Ramos (cell line): ENCODE data around the gene ANGPTL7.
"Not testable (repeated sequence)": the region's sequence is repeated elsewhere in the genome, so short reads cannot be mapped to it uniquely, and the experiment has no call there.

ENCODE experiments used
- in situ Hi-C: fragments of 300-500 bp; cut with MboI; formaldehyde crosslinking; loops from one replicate; pipeline ENCODE4 v1.14.3; 2022; ENCODE audit warnings: low sequenced_read_pairs; ENCODE audit not compliant: unreplicated experiment

ANGPTL7 gene

GRCh38 chr1:11188858-11189451 lies at the start of gene ANGPTL7:
Gene ANGPTL7 (plus strand): TSS chr1:11189355. CDS start chr1:11189580, 225 bp downstream.
- in situ Hi-C loops: no loop called here

GRCh38 chr1:11142618-11143391 lies 46.4 kb upstream of the ANGPTL7 start:
- in situ Hi-C loops: no loop called here

- in situ Hi-C loops: no loop called here
Measured at GRCh38 chr1:11143401-11143800, 45.8 kb upstream of the ANGPTL7 start.

- in situ Hi-C loops: no loop called here
Measured at GRCh38 chr1:11143907-11144306, 45.2 kb upstream of the ANGPTL7 start.

- in situ Hi-C loops: no loop called here
Measured at GRCh38 chr1:11144570-11145256, 44.4 kb upstream of the ANGPTL7 start.

GRCh38 chr1:11145741-11146140 lies 43.4 kb upstream of the ANGPTL7 start:
- in situ Hi-C loops: no loop called here

GRCh38 chr1:11147197-11147770 lies 41.9 kb upstream of the ANGPTL7 start:
- in situ Hi-C loops: no loop called here

GRCh38 chr1:11150326-11150725 lies 38.8 kb upstream of the ANGPTL7 start:
- in situ Hi-C loops: no loop called here

GRCh38 chr1:11151114-11151513 lies 38.0 kb upstream of the ANGPTL7 start:
- in situ Hi-C loops: no loop called here

- in situ Hi-C loops: no loop called here
Measured at GRCh38 chr1:11151826-11152612, 37.1 kb upstream of the ANGPTL7 start.

- in situ Hi-C loops: no loop called here
Measured at GRCh38 chr1:11152755-11153154, 36.4 kb upstream of the ANGPTL7 start.

GRCh38 chr1:11153184-11153583 lies 36.0 kb upstream of the ANGPTL7 start:
- in situ Hi-C loops: no loop called here

- in situ Hi-C loops: no loop called here
Measured at GRCh38 chr1:11156441-11156840, 32.7 kb upstream of the ANGPTL7 start.

GRCh38 chr1:11156963-11157362 lies 32.2 kb upstream of the ANGPTL7 start:
- in situ Hi-C loops: no loop called here

- in situ Hi-C loops: no loop called here
Measured at GRCh38 chr1:11157394-11157793, 31.8 kb upstream of the ANGPTL7 start.

GRCh38 chr1:11157867-11158266 lies 31.3 kb upstream of the ANGPTL7 start:
- in situ Hi-C loops: no loop called here

- in situ Hi-C loops: no loop called here
Measured at GRCh38 chr1:11158291-11158690, 30.9 kb upstream of the ANGPTL7 start.

- in situ Hi-C loops: no loop called here
Measured at GRCh38 chr1:11158720-11159321, 30.3 kb upstream of the ANGPTL7 start.

GRCh38 chr1:11162752-11163151 lies 26.4 kb upstream of the ANGPTL7 start:
- in situ Hi-C loops: not testable (repeated sequence)

- in situ Hi-C loops: not testable (repeated sequence)
Measured at GRCh38 chr1:11166744-11167143, 22.4 kb upstream of the ANGPTL7 start.
